H1 (cell line): ENCODE measurements around the gene CASQ2. TPM values are rescaled to one million over a fixed set of nuclear protein-coding genes. Genes with fewer than 3 reads are reported as not detected.

Source experiments
- CTCF ChIA-PET: fragments of 300-600 bp; sonication (Branson Sonifier 250); formaldehyde crosslinking; loops from one replicate; lab custom pipeline; 2021; ENCODE audit not compliant: partially characterized antibody; lab: Charles Lee
- POLR2A ChIA-PET: fragments of 300-600 bp; sonication (Branson Sonifier 250); formaldehyde crosslinking; loops from one replicate; lab custom pipeline; 2021; ENCODE audit warnings: inconsistent platforms; ENCODE audit not compliant: partially characterized antibody; lab: Charles Lee
- DNase-seq, 2 experiments: peaks; one replicate each; pipeline versions ENCODE4 v3.0.0 to v3.0.0-alpha.2; 2010 to 2022; ENCODE audit warnings: low spot score in 2 of 2, low read depth in 1 of 2, mixed read lengths in 1 of 2
- FAIRE-seq: peaks from 2 replicates; lab custom pipeline; 2011; peaks lifted over from hg19 to GRCh38; lab: Jason Lieb, UNC
- H2AFZ ChIP-seq: 2 replicates; pipeline ENCODE4 v1.8.1; 2012; ENCODE audit warnings: low read length, inconsistent platforms
- H2AK5ac ChIP-seq: 2 replicates; pipeline ENCODE4 v1.6.1; 2013; ENCODE audit warnings: low read depth, low read length
- H2BK120ac ChIP-seq: replicated peaks from 2 replicates; pipeline ENCODE3; 2013; ENCODE audit warnings: low read depth, low read length, inconsistent platforms
- H2BK12ac ChIP-seq: 2 replicates; pipeline ENCODE4 v1.6.1; 2013; ENCODE audit warnings: low read depth, low read length
- H2BK15ac ChIP-seq: 2 replicates; pipeline ENCODE4 v1.6.1; 2013; ENCODE audit warnings: low read length
- H2BK20ac ChIP-seq: 2 replicates; pipeline ENCODE4 v1.6.1; 2013; ENCODE audit warnings: low read length
- H2BK5ac ChIP-seq: 2 replicates; pipeline ENCODE4 v1.6.1; 2013; ENCODE audit warnings: low read depth, low read length
- H3K14ac ChIP-seq: 2 replicates; pipeline ENCODE4 v1.6.1; 2013; ENCODE audit warnings: inconsistent platforms; ENCODE audit not compliant: insufficient read length
- H3K18ac ChIP-seq: 2 replicates; pipeline ENCODE4 v1.6.1; 2013; ENCODE audit warnings: low read length; ENCODE audit errors: extremely low read depth
- H3K23ac ChIP-seq: 2 replicates; pipeline ENCODE4 v1.6.1; 2013; ENCODE audit warnings: inconsistent platforms; ENCODE audit not compliant: insufficient read length
- H3K23me2 ChIP-seq: 2 replicates; pipeline ENCODE4 v1.6.1; 2013; ENCODE audit warnings: low read depth, low read length
- H3K27ac ChIP-seq: 2 replicates; pipeline ENCODE4 v1.6.1; 2011; ENCODE audit warnings: low read depth, low read length, inconsistent platforms
- H3K27me3 ChIP-seq, 4 experiments: replicated peaks in 1 of 4; 1 replicate in 1 of 4; 2 replicates in 3 of 4; pipeline versions ENCODE4 v1.6.1 to v1.8.1; 2011 to 2013; ENCODE audit warnings: low read length in 3 of 4, mild to moderate bottlenecking in 3 of 4, inconsistent platforms in 2 of 4, mixed read lengths in 2 of 4, moderate library complexity in 1 of 4; ENCODE audit not compliant: control insufficient read depth in 3 of 4, insufficient read depth in 3 of 4; ENCODE audit errors: extremely low read depth in 1 of 4
- H3K36me3 ChIP-seq, 4 experiments: 2 replicates each; pipeline versions ENCODE4 v1.6.1 to v1.8.1; 2011 to 2013; ENCODE audit warnings: mild to moderate bottlenecking in 4 of 4, low read length in 3 of 4, moderate library complexity in 2 of 4, control low read depth in 1 of 4, inconsistent platforms in 1 of 4; ENCODE audit not compliant: insufficient read depth in 4 of 4, control insufficient read depth in 2 of 4
- H3K4ac ChIP-seq: replicated peaks from 2 replicates; pipeline ENCODE3; 2013; ENCODE audit warnings: low read length, low read depth, mixed read lengths, inconsistent platforms; ENCODE audit not compliant: insufficient read length
- H3K4me1 ChIP-seq, 4 experiments: replicated peaks in 1 of 4; 1 replicate in 1 of 4; 2 replicates in 3 of 4; pipeline versions ENCODE4 v1.6.1 to v1.8.1; 2011 to 2013; ENCODE audit warnings: low read length in 3 of 4, inconsistent platforms in 2 of 4, mixed read lengths in 1 of 4; ENCODE audit not compliant: insufficient read depth in 4 of 4, control insufficient read depth in 3 of 4
- H3K4me2 ChIP-seq, 2 experiments: 2 replicates each; pipeline versions ENCODE4 v1.6.1 to v1.8.1; 2011 to 2013; ENCODE audit warnings: low read depth in 2 of 2, low read length in 2 of 2, control low read depth in 1 of 2, inconsistent platforms in 1 of 2, mild to moderate bottlenecking in 1 of 2; ENCODE audit not compliant: insufficient read depth in 1 of 2
- H3K4me3 ChIP-seq, 4 experiments: fragments of 200-600, 300-600 bp in 1 of 4; sonication (generic), shearing (Covaris generic), sonication (Bioruptor Twin) in 1 of 4; 2 replicates each; pipeline versions ENCODE4 v1.5.1 to v1.8.1; 2011 to 2016; ENCODE audit warnings: low read length in 4 of 4, low read depth in 3 of 4, control low read depth in 2 of 4, inconsistent platforms in 2 of 4, mild to moderate bottlenecking in 2 of 4, mixed read lengths in 1 of 4, moderate library complexity in 1 of 4; ENCODE audit not compliant: insufficient read depth in 2 of 4; ENCODE audit errors: extremely low read depth in 1 of 4
- H3K56ac ChIP-seq: replicated peaks from 2 replicates; pipeline ENCODE3; 2013; ENCODE audit warnings: low read depth, mild to moderate bottlenecking, mixed read lengths, low read length, inconsistent platforms; ENCODE audit not compliant: insufficient read length
- H3K79me1 ChIP-seq: 2 replicates; pipeline ENCODE4 v1.6.1; 2013; ENCODE audit warnings: low read depth, low read length, control low read depth
- H3K79me2 ChIP-seq, 2 experiments: 2 replicates each; pipeline versions ENCODE4 v1.6.1 to v1.8.1; 2012 to 2013; ENCODE audit warnings: low read length in 2 of 2, mild to moderate bottlenecking in 2 of 2, inconsistent platforms in 1 of 2; ENCODE audit not compliant: insufficient read depth in 2 of 2, control insufficient read depth in 1 of 2
- H3K9ac ChIP-seq, 4 experiments: replicated peaks in 1 of 4; 1 replicate in 1 of 4; 2 replicates in 3 of 4; pipeline versions ENCODE4 v1.6.1 to v1.8.1; 2011 to 2013; ENCODE audit warnings: low read depth in 3 of 4, low read length in 3 of 4, control low read depth in 2 of 4, mild to moderate bottlenecking in 2 of 4, moderate library complexity in 2 of 4, inconsistent platforms in 1 of 4; ENCODE audit errors: extremely low read depth in 1 of 4
- H3K9me3 ChIP-seq, 2 experiments: 2 replicates each; pipeline versions ENCODE4 v1.6.1 to v1.8.1; 2012 to 2013; ENCODE audit warnings: mild to moderate bottlenecking in 2 of 2, moderate library complexity in 2 of 2, control low read depth in 1 of 2, inconsistent platforms in 1 of 2, low read depth in 1 of 2, low read length in 1 of 2, mixed read lengths in 1 of 2; ENCODE audit not compliant: insufficient read depth in 2 of 2
- H4K20me1 ChIP-seq, 2 experiments: replicated peaks in 1 of 2; 2 replicates each; pipeline versions ENCODE3 to v1.8.1; 2011 to 2013; ENCODE audit warnings: inconsistent platforms in 2 of 2, low read length in 2 of 2, mild to moderate bottlenecking in 1 of 2; ENCODE audit not compliant: insufficient read depth in 2 of 2, control insufficient read depth in 1 of 2
- H4K5ac ChIP-seq: 2 replicates; pipeline ENCODE4 v1.6.1; 2013; ENCODE audit warnings: low read length, low read depth, mixed read lengths, inconsistent platforms; ENCODE audit not compliant: insufficient read length
- H4K8ac ChIP-seq: 2 replicates; pipeline ENCODE4 v1.8.0; 2013; ENCODE audit warnings: mild to moderate bottlenecking, moderate library complexity, low read length, inconsistent platforms; ENCODE audit not compliant: insufficient read depth; ENCODE audit errors: extremely low read depth
- H4K91ac ChIP-seq: replicated peaks from 2 replicates; pipeline ENCODE3; 2013; ENCODE audit warnings: low read length, mixed read lengths, inconsistent platforms; ENCODE audit not compliant: insufficient read length
- BCL11A ChIP-seq, 2 experiments: IDR thresholded peaks; one replicate each; pipeline ENCODE4 v1.6.1; 2011; ENCODE audit warnings: low read depth in 2 of 2, low read length in 2 of 2, mild to moderate bottlenecking in 2 of 2
- CTBP2 ChIP-seq: IDR thresholded peaks from 2 replicates; pipeline ENCODE4 v1.7.0; 2011; ENCODE audit warnings: borderline replicate concordance, mild to moderate bottlenecking, moderate library complexity, mixed read lengths, low read length; ENCODE audit not compliant: insufficient read depth, insufficient read length
- EP300 ChIP-seq, 2 experiments: IDR thresholded peaks; 1 replicate in 1 of 2; 2 replicates in 1 of 2; pipeline ENCODE4 v1.6.1; 2011 to 2012; ENCODE audit warnings: low read depth in 2 of 2, low read length in 2 of 2, mild to moderate bottlenecking in 2 of 2, borderline replicate concordance in 1 of 2, inconsistent platforms in 1 of 2, moderate library complexity in 1 of 2
- HDAC6 ChIP-seq: IDR thresholded peaks from one replicate; pipeline ENCODE4 v1.7.1; 2012; ENCODE audit warnings: low read depth, mild to moderate bottlenecking, inconsistent platforms, low read length, moderate library complexity
- KDM5A ChIP-seq: fragments of 200-600 bp; IDR thresholded peaks from 2 replicates; pipeline ENCODE4 v1.7.1; 2012; ENCODE audit warnings: mild to moderate bottlenecking, low read length, inconsistent platforms, mixed read lengths
- POLR2A ChIP-seq, 2 experiments: IDR thresholded peaks; 1 replicate in 1 of 2; 2 replicates in 1 of 2; pipeline ENCODE4 v1.6.1; 2011; ENCODE audit warnings: low read depth in 2 of 2, low read length in 2 of 2, mild to moderate bottlenecking in 2 of 2; ENCODE audit errors: control extremely low read depth in 1 of 2
- POU5F1 ChIP-seq: IDR thresholded peaks from 2 replicates; pipeline ENCODE4 v1.6.1; 2011; ENCODE audit warnings: low read depth, mild to moderate bottlenecking, low read length, moderate library complexity
- RNF2 ChIP-seq: fragments of 200-900, 300-1000 bp; sonication (generic); IDR thresholded peaks from 2 replicates; pipeline ENCODE4 v1.7.1; 2016; ENCODE audit warnings: borderline replicate concordance, low read depth, mild to moderate bottlenecking, antibody characterized with exemption, low read length; ENCODE audit not compliant: poor library complexity, severe bottlenecking; ENCODE audit errors: missing control alignments
- SIX5 ChIP-seq: IDR thresholded peaks from 2 replicates; pipeline ENCODE4 v1.6.1; 2011; ENCODE audit warnings: mild to moderate bottlenecking, low read depth, low read length
- SP4 ChIP-seq: IDR thresholded peaks from 2 replicates; pipeline ENCODE4 v1.6.1; 2012; ENCODE audit warnings: low read length, inconsistent platforms
- TAF1 ChIP-seq: IDR thresholded peaks from 2 replicates; pipeline ENCODE4 v1.6.1; 2011; ENCODE audit warnings: mild to moderate bottlenecking, low read depth, low read length
- USF2 ChIP-seq: IDR thresholded peaks from 2 replicates; pipeline ENCODE4 v1.6.1; 2011; ENCODE audit warnings: low read length, improper control_type of control experiment
- WGBS, 2 experiments: shearing (Covaris generic) in 1 of 2; methylation state at CpG; one replicate each; pipeline versions ENCODE4 v1.1.6 to v1.1.7; 2013 to 2015; ENCODE audit warnings: low lambda C conversion rate in 2 of 2, mixed read lengths in 2 of 2, inconsistent platforms in 1 of 2, low coverage in 1 of 2, missing lambda C conversion rate in 1 of 2; ENCODE audit not compliant: insufficient replicate concordance in 2 of 2, insufficient coverage in 1 of 2, insufficient read length in 1 of 2; ENCODE audit errors: extremely low coverage in 1 of 2, missing lambda C conversion rate in 1 of 2; 5-methylcytosine and 5-hydroxymethylcytosine counted together
- polyA plus RNA-seq, 7 experiments: library from polyadenylated mRNA; depleted of rRNA in 3 of 7; stranded (reverse) in 5 of 7; unstranded in 2 of 7; fragments of >200 nt in 5 of 7; fragments of 200-250 nt in 2 of 7; gene quantifications; 1 replicate in 5 of 7; 2 replicates in 1 of 7; 4 replicates in 1 of 7; pipeline versions ENCODE4 v1.2.1 to v1.2.3, GENCODE V29; 2011 to 2013; ENCODE audit warnings: missing spikeins in 2 of 7, mixed read lengths in 2 of 7
- total RNA-seq: library from RNA; stranded (reverse); fragmentation: NEBNext Ultra II Directional; extraction: Animal tissue kit (Norgen Biotek cat#: 25700); gene quantifications from 2 replicates; pipeline ENCODE4 v1.2.1, GENCODE V29; 2021
- TF ChIP-seq, protein P1 (sequence below): IDR thresholded peaks from 2 replicates; pipeline ENCODE4 v1.6.1; 2012; ENCODE audit warnings: inconsistent platforms

CASQ2 gene
- total and polyA plus RNA-seq, 2 of the 8 experiments (the other 6 are each of a cell fraction or from before 2014, with no cell fraction given) = not detected

DNA sequence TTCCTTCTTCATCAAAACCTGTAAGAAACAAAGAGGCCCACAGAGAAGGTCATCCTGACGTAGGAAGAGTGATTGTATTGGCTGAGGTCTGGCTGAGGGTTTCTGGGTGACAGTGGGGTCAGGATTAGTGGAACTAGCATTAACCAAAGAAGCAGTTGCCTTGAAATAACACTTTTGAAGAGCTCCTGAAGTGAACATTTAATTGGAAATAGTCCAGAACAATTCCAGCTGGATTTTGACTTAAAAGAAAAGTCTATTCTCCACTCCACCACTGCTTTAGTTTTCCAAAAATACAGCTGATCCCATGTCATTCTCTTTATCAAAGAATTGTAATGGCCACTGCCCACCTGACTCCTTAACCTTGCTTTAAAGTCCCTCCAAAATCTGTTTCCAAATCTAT is 27.7 kb downstream of the CASQ2 start:
- CTCF ChIA-PET = interaction anchor here (0.7 to 2.4 kb wide), 9 partner anchors 9 to 240 kb away, joined by 3 to 7 read pairs (median 3); no protein-coding TSS in a partner anchor
- H2BK15ac ChIP-seq = no peak overlapping the region
- POLR2A ChIA-PET = no interaction called here
- TF ChIP-seq EP300 (IDR thresholded peaks at IDR 0.05; ENCODE audit: borderline replicate concordance in 1 of 2, low read depth in 2 of 2, low read length in 2 of 2) (no peak), SP4 (no peak), POU5F1 (no peak), HDAC6 (no peak), TAF1 (no peak), RNF2 (no peak), BCL11A (IDR thresholded peaks at IDR 0.05; ENCODE audit: low read depth in 2 of 2, low read length in 2 of 2) (no peak), USF2 (no peak), POLR2A (IDR thresholded peaks at IDR 0.05; ENCODE audit: control extremely low read depth in 1 of 2, low read depth in 2 of 2, low read length in 2 of 2) (no peak), KDM5A (no peak), SIX5 (no peak), CTBP2 (no peak)
- TF ChIP-seq, protein P1, sequence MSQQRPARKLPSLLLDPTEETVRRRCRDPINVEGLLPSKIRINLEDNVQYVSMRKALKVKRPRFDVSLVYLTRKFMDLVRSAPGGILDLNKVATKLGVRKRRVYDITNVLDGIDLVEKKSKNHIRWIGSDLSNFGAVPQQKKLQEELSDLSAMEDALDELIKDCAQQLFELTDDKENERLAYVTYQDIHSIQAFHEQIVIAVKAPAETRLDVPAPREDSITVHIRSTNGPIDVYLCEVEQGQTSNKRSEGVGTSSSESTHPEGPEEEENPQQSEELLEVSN = no peak

More for the DNA sequence above, 27.7 kb downstream of the CASQ2 start:
- Histone ChIP-seq H3K9ac (no peak overlapping the region), H3K27ac (no peak overlapping the region), H3K4ac (no peak overlapping the region), H3K9me3 (no peaks in the 10 kb centered on the region), H3K18ac (no peak overlapping the region), H3K23me2 (no peaks in the 10 kb centered on the region), H4K20me1 (no peaks in the 10 kb centered on the region), H3K4me3 (no peak overlapping the region), H3K4me1 (peaks cover 0 to 6% (median 0%) of the 10 kb centered on the region in 4 experiments; a peak in 1 of 7 replicates), H4K91ac (no peak overlapping the region), H3K56ac (no peak overlapping the region), H4K5ac (no peak overlapping the region), H2BK5ac (no peak overlapping the region), H3K23ac (no peak overlapping the region), H2BK20ac (no peak overlapping the region), H3K4me2 (no peak overlapping the region), H4K8ac (no peak overlapping the region), H3K27me3 (no peaks in the 10 kb centered on the region), H2BK120ac (no peak overlapping the region), H3K79me2 (no peaks in the 10 kb centered on the region), H3K36me3 (no peaks in the 10 kb centered on the region), H2BK12ac (no peak overlapping the region), H2AFZ (no peak overlapping the region), H3K79me1 (no peaks in the 10 kb centered on the region), H3K14ac (no peak overlapping the region), H2AK5ac (no peak overlapping the region)
- FAIRE-seq (no peak), DNase-seq (no peak)
- 69% methylated on average over 1 of the region's 1 CpG; no CpG with 5 or more reads in 1 of the 2 experiments for WGBS, 2 experiments
